LoVo (cell line): ENCODE results near the gene TRAF3.
"Not testable (repeated sequence)": the region's sequence is repeated elsewhere in the genome, so short reads cannot be mapped to it uniquely, and the experiment has no call there.

Experiments used
- DNase-seq: peaks from one replicate; pipeline ENCODE4 v3.0.0-alpha.2; 2016; ENCODE audit warnings: low spot score

The TRAF3 gene

DNA sequence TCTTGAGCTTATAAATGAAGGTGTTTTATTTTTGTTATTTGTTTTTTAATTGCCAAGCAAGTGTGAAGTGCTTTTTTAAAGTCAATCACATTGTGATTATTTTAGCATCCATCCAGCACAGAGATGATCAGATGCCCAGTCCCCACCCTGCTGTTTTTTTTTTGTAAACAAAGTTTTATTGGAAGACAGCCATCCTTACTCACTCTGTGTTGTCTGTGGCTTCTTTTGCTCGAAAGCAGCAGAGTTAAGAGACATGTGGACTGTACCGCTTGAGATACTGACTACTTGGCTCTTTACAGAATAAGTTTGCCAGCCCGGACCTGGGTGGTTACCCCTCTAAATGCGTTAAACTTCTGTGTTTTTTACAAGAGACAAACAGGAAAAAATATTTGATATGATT is 114.3 kb downstream of the TRAF3 start:
- no peak for DNase-seq

DNA sequence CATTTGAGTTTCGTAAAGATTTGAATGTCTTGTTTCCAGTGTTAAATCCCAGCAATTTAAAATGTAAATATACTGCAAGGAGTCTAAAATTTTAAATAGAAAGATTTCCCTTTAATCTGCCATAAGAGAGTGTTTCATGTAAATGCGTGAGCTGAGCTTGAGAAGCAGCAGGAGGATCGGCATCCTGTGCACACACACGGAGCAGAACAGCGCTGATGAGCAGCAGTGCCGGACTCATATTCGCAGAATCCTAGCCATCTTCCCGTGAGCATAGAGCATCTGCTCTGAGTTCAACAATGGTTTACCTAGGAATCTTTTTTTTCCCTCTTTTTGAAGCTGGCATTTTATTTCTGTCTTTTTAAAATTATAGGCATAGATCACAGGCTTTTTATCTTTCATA is 115.4 kb downstream of the TRAF3 start:
- no peak for DNase-seq

DNA sequence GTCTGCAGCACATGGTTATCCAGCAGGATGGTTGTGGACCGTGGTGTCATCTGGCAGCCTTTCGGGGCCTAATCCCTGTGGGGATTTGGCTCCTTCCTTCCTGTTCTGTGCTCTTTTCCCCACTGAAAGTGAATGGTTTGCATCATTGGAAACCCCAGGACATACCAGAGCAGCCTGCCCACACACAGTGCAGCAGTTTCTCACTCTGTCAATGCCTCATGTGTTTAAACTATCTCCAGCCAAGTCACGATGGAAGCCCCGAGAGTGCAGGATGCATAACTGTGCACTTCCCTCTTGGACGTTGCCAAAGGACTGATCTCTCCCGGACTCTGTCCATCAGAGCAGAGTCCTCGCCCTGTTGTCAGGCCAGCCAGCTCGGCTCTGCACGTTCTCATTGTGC is 116.2 kb downstream of the TRAF3 start:
- DNase-seq = no peak

DNA sequence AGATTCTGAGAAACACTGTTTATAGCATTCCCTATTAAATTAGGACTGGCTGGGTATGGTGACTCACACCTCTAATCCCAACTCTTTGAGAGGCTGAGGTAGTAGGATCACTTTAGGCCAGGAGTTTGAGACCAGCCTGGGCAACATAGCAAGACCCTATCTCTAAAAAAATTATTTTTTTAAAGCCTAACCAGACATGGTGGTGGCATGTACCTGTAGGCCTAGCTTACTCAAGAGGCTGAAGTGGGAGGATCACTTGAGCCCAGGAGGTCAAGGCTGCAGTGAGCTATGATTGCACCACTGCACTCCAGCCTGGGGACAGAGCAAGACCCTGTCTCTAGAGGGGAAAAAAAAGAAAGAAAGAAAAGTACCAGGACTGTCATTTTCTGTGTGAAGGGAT is 119.5 kb downstream of the TRAF3 start:
- DNase-seq = not testable (repeated sequence)

DNA sequence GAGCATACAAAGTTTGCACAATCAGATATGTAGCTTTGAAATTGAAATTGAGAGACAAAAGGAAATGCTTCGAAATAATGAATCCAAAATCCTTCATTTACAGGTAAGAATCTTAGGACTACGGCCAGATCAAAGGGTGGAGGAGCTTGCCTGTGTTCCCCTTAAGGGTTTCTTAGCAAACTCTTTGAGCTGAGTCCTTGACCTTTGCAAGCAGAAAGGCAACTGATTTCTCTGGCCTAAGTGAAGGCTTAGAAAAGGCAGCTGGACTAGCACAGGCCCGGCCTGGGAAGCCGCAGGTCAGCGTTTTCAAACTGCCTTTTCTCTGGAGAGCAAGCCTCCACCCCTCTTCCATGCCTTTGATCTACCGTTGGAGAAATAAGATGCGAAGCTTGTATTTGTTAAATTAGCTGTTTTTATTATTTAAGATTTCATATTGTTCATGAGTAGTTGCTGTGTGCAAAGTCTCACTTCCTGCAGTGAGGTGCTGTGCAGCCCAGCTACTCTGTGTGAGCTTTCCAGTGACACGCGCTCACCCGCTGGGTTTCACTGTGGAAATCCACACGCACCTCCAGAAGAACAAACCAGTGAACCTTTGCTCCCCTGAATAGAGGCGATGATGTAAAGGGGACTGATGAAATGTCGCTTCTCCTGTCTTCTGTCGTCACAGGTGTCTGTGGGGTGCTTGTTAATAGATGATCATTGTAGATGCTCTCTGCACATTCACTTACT is 120.2 kb downstream of the TRAF3 start:
- DNase-seq = no peak

DNA sequence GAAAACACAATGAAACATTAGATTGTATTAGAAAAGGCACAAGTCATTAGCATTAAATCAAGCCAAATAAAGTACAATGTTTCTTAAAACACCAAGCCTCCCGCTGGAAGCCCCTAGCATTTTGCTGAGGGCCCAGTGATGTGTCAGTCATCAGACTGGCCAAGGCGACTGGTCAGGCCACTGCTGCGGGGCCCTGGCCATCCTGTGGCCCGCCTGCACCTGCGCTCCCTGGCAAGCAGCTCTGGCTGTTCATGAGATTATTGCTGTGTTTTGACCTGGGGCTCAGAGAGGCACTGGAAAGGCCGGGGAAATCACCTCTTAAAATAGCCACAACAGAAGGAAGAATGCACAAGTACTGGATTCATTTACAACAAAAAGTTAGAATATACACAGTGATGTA is 121.0 kb downstream of the TRAF3 start:
- DNase-seq = no peak

DNA sequence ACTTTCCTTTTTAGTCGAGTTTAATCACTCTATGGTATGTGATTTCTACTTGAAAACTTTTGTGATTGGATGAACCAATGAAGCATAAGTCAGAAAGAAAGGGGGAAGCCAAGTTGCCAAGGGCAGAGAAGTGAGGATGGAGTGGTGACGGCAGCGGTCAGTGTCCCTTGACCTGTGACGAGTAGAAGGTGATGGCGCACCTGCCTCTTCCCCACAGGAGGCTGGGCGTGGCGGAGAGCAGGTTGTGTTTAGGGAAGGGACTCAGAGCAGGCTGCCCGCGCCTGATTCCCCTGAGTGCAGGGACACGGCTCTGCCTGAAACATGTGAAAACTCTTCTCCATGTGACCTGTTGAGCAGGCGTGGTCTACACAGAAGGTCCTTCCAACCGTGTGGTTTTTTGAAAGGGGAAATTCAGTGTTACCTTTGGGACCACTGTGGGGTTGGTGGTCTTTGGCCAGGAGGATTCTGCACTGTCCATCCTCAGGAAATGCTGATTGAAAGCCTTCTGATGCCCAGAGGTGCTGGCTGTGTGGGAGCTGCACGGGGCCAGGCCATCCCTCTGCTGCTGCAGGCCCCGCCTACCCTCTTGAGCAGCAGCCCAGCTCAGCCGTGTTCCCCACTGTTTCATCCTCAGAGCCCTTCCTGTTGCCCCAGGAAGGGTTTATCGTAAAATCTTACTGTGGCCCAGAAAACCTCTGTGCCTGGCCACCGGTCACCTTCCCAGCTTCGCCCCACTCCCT is 121.7 kb downstream of the TRAF3 start:
- no peak for DNase-seq

DNA sequence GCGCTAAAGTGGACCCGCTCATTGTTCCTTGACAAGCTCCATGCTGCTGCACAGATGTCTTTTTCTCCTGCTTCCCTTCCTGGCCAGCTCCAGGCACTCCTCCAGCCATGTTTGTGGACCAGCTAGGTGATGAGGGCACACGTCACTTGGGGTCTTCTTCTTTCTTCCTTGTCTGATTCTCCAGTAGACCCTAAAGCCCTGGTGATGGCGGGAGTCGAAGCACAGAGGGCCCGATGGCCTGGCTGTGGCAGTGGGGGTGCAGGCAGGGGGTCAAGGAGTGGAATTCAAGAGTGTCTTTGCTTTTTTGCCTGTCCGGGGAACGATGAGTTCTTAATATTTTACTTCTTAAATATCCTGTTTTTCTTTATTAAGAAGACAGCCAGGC is 122.3 kb downstream of the TRAF3 start:
- no peak for DNase-seq

DNA sequence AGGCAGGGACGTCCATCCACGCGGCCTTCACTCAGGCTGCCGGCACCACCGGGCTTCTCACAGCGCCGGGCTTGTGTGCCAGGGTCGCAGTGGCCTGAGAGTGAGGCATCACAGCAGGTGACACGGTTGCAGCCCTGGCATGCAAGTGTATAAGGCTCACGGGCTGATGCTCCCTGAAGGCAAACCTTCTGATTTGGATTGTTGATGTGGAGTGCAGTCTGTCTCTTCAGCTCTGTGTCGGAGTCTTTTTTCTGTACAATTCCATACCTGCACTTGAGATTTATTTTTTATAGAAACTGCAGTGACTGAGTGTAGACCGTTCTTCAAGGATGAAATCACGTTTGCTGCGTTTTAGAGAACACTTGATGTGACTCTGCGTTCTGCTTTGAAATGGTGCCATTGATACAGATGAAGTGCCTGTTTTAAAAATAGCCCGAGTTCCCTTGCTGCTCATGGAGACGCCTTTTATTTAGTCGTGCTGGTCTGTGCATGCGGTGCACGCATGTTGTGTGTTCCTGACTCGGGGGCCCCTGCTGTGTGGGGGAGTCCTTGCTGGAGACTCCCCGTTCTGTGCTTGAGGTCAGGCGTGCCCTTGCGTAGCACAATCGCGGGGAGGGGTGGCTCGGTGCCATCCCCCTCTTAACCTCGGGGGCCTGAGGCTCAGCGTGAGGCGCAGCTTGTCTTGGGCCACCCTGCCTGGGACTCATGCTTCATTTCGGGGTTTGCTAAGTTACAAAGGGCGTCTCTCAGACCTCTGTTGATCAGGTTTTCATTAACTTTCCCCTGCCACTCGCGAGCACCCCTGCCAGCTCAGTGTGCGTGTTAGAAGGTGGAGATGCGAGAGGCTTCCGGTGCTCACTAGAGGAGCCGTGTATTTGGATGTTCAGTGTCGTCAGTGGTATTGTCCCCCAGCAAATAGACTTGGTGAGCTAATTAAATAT is 123.7 kb downstream of the TRAF3 start:
- no peak for DNase-seq

DNA sequence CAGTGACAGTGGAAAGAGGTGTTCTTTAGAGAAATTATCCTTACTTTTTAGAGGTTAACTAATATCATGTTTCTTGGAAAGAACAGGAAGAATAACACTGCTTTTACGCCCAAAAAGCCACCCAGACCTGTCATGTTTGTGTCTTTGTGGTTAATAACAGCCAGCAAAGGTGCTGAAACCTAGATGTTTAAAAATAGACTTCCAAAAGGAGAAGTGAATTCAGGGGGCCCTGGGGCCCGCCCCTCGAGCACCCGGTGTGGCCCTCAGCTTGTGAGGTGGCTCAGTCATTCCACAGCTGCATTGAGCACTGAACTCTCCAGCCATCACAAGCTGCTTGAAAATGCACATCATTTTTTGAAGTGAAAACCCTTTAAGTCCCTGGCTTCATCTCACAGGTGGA is 124.4 kb downstream of the TRAF3 start:
- no peak for DNase-seq

DNA sequence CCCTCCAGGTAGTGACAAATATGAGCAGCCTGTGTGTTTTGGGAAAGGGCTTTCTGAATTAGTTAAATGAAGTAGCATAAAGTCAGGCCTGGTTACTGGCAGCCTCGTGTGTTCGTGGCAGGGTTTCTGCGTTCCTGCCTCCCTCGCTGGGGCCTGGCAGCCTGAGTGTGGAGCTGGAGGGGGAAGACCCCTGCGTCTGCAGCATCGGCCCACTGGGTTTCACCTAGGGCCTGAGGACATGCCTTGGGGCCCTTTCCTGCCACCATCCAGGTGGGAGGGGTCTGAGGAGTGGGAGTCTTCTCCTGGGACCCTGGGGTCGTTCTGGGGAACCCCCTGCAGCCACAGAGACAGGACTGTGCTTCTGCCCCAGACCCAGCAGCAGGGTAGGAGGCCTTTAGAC is 124.8 kb downstream of the TRAF3 start:
- DNase-seq = no peak

DNA sequence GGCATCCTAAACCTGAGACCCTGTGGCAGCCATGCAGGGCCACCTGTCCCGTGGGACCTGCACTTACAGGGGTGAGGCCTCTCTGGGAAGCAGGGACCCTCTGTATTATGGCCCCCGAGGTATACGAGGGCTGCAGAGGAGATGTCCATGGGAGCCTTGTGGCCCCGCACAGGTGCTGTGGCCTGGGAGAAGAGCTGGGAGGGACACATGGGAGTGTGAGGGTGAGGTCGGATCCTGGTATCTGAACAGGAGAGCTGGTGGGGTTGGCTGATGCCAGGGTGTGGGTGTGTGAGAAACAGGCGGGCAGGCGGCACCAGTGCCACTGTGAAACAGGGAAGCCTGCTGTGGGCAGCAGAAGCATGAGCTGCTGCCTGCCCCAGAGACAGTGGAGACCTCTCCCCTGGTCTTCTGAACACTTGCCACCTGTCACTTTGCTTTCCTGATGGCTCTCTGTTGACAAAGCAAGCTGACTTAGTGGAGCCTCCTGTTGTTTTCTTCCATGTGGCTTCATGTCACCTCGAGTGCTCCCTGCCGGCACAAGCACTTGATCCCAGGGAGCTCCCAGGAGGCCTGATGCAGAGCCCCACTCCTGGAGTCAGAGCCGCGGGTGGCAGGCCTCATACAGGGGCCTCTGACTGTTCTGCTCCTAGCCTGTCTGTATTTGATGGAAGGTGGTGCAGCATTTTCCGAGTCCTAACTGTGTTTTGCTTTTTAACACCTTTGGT is 125.4 kb downstream of the TRAF3 start:
- no peak for DNase-seq

DNA sequence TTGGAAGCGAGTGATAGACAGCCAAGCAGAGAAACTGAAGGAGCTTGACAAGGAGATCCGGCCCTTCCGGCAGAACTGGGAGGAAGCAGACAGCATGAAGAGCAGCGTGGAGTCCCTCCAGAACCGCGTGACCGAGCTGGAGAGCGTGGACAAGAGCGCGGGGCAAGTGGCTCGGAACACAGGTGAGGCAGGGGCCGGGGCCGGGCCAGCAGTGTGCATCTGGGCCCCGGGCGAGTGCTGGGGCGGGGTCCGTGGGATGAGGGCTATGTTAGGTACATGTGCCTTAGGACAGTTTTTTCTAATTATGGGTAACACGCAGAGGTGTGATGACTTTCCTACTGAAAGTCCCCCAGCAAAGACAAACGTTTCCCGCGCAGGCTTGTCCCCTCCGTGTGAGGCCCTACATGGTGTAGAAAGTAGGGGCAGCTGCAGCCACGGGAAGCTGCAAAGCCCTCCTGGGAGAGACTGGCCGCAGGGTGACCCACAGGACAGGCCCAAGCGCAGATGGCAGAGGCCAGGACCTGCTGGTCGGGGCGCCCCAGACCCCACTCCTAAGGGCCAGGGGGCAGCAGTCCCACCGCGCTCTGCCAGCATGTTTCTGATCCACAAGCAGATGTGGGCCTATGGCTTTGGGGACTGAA is 126.1 kb downstream of the TRAF3 start:
- no peak for DNase-seq

DNA sequence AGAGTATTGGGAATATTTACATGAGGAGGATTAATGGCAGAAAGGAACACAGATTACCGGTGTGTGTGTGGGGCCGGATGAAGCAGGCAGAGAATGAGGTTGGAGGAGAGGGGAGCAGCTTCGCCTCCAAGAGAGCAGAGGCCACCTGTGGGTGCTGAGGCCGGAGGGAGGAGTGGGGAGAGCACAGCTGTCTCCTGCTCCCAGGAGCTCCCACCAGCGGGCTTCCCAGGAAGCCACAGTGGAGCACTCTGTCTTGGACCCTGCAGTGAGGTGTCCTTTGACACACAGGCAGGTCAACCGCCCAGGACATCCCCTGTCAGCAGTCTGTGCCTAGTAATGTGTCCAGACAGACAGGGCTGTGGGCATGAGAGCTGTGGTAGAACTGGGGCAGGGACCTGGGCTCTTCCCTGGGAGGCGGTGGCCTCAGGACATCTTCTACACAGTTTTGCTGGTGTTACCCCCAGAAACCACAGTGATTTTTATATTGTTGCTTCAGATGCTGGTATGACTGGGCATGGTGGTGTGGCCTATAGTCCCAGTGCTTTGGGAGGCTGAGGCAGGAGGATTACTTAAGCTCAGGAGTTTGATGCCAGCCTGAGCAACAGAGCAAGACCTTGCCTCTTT is 126.8 kb downstream of the TRAF3 start:
- DNase-seq = no peak

DNA sequence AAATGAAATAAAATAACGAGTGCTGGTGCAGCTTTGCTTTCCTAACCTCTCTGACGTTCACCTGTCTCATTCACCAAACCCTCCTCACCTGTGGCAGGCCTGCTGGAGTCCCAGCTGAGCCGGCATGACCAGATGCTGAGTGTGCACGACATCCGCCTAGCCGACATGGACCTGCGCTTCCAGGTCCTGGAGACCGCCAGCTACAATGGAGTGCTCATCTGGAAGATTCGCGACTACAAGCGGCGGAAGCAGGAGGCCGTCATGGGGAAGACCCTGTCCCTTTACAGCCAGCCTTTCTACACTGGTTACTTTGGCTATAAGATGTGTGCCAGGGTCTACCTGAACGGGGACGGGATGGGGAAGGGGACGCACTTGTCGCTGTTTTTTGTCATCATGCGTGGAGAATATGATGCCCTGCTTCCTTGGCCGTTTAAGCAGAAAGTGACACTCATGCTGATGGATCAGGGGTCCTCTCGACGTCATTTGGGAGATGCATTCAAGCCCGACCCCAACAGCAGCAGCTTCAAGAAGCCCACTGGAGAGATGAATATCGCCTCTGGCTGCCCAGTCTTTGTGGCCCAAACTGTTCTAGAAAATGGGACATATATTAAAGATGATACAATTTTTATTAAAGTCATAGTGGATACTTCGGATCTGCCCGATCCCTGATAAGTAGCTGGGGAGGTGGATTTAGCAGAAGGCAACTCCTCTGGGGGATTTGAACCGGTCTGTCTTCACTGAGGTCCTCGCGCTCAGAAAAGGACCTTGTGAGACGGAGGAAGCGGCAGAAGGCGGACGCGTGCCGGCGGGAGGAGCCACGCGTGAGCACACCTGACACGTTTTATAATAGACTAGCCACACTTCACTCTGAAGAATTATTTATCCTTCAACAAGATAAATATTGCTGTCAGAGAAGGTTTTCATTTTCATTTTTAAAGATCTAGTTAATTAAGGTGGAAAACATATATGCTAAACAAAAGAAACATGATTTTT is 128.2 kb downstream of the TRAF3 start:
- no peak for DNase-seq

DNA sequence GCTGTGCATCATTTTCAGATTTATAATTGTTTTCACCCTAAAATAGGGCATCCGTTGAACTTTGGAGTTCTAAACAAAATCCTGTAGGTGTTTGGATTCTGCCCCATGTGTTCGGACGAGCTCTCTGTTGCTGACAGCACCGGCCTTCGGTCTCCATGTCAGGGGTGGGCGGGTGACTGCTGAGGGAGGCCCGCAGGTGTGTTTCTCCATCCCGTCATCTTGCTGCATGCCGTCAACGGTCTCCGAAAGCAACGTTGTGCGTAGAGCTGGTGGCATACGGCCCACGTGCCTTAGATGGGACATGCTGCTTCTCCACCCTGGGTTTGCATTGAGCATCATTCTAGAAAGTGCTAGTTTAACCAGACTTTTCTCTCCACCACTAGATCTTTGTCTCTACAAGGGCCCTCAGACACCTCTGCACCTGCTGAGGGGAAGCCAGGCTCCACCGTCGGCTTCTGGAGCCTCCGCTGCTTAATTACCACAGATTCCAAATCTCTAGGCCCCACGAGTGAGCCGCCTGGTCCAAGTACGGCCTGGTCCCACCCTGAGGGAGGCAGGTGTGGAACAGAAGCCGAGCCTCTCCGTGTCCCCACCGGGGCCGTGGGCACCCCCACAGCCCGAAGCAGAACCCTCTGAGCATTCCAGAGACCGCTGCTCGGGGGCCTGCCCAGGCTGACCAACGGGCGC is 129.5 kb downstream of the TRAF3 start:
- DNase-seq = no peak

DNA sequence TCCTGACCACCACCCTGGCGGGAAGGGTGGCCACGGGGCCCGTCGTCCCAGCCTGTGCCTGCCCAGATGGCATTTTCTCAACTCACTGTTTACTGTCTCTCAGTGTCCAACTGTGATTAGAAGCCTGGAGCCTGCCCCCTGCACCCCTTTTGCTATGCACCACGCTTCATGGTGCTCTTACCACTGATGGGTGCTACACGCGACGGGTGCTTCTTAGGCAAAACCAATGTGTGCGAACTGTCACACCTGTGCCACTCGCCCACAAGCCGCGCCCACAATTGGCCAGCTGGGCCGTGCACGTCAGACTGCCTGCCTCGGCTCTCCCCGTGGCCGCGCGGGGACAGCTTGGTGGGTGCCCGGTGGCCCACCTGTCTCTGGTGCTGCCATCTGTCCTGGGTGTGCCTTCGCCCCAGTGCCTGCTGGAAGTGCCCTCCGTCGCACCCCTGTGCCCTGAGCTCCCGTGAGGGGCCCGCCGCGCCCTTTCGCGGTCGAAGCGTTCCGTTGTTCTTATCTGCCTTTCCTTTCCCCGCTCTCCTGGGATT is 130.1 kb downstream of the TRAF3 start:
- DNase-seq = no peak

DNA sequence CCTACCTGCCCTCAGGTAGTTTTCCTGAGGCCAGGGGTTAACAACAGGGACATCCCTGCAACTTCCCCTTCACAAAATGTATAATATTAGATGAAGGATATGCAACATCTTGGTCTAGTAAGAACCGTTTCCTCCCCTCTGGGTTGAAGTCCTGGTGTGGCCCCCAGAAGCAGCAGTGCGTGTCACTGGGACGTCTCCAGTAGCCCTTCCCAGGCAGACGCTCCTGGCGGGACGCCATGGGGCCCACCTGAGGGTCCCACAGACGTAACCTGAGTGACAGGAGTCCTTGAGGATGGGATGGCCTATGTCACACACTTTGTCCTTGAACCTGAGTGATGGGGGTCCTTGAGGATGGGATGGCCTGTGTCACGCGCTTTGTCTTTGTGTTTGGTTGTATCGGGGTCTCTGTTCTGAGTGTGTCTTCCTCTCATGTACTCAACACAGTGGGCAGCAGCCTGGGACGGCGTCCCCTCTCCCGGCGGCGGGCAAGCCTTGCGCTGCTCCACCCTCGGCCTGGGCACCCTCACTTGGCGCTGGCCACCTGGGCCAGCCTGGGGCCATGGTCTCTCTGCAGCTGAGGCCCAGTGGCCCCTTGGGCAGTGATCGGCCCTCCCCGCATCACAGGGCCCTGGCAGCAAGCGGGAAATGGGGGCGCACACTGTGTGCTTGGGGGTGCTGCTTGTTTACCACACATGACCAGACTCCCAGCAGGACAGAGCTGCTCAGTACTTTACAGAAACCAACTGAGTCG is 130.9 kb downstream of the TRAF3 start:
- DNase-seq = no peak
